Measurements from ENCODE around the gene POP5.

- TF ChIP-seq POLR2A (IDR thresholded peaks at IDR 0.05), result no peak
- TF ChIP-seq, protein P1, sequence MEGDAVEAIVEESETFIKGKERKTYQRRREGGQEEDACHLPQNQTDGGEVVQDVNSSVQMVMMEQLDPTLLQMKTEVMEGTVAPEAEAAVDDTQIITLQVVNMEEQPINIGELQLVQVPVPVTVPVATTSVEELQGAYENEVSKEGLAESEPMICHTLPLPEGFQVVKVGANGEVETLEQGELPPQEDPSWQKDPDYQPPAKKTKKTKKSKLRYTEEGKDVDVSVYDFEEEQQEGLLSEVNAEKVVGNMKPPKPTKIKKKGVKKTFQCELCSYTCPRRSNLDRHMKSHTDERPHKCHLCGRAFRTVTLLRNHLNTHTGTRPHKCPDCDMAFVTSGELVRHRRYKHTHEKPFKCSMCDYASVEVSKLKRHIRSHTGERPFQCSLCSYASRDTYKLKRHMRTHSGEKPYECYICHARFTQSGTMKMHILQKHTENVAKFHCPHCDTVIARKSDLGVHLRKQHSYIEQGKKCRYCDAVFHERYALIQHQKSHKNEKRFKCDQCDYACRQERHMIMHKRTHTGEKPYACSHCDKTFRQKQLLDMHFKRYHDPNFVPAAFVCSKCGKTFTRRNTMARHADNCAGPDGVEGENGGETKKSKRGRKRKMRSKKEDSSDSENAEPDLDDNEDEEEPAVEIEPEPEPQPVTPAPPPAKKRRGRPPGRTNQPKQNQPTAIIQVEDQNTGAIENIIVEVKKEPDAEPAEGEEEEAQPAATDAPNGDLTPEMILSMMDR (IDR thresholded peaks at IDR 0.05), result no peak
Observed at GRCh38 chr12:120620624-120621023, 39.4 kb upstream of the POP5 start.

All from thyroid gland (tissue), 4 donors.